Panc1 (cell line): ENCODE measurements around the gene CPPED1. TPM values are rescaled to one million over a fixed set of nuclear protein-coding genes. Genes with fewer than 3 reads are reported as not detected.

Experiments
- ATAC-seq: fragments of 200-7000 bp; cut with Tn5 transposase; 2 replicates; pipeline ENCODE4 v1.9.1; 2020; ENCODE audit warnings: mild to moderate bottlenecking, moderate library complexity
- BruUV-seq: library from RNA; stranded (reverse); fragments of 400-500 nt; replicated peaks from 2 replicates; lab custom pipeline; 2021; lab: Mats Ljungman, UMichigan
- CTCF ChIA-PET: fragments of 300-600 bp; sonication (Branson Sonifier 250); formaldehyde crosslinking; loops from one replicate; lab custom pipeline; 2022; ENCODE audit warnings: antibody characterized with exemption; lab: Charles Lee
- POLR2A ChIA-PET: fragments of 300-600 bp; sonication (Branson Sonifier 250); formaldehyde crosslinking; loops from one replicate; lab custom pipeline; 2022; ENCODE audit warnings: antibody characterized with exemption; lab: Charles Lee
- DNase-seq: peaks from one replicate; pipeline ENCODE4 v3.0.0-alpha.2; 2010; ENCODE audit warnings: low read depth, low spot score
- H3K27ac ChIP-seq: 2 replicates; pipeline ENCODE4 v1.5.1; 2011; ENCODE audit warnings: mild to moderate bottlenecking, low read length, inconsistent platforms
- H3K27me3 ChIP-seq: fragments of 200-500 bp; sonication (Bioruptor generic); 2 replicates; pipeline ENCODE4 v1.6.0; 2014; ENCODE audit warnings: low read length, inconsistent platforms; ENCODE audit not compliant: control insufficient read depth, insufficient read depth
- H3K36me3 ChIP-seq: fragments of 200-500 bp; sonication (Bioruptor generic); 2 replicates; pipeline ENCODE4 v1.5.1; 2014; ENCODE audit warnings: inconsistent platforms, mild to moderate bottlenecking, low read length, moderate library complexity; ENCODE audit not compliant: control insufficient read depth, insufficient read depth
- H3K4me1 ChIP-seq: 2 replicates; pipeline ENCODE4 v1.5.1; 2011; ENCODE audit warnings: inconsistent platforms, mild to moderate bottlenecking, low read length, moderate library complexity; ENCODE audit not compliant: control insufficient read depth, insufficient read depth
- H3K4me3 ChIP-seq, 2 experiments: 2 replicates each; pipeline ENCODE4 v1.5.1; 2011 to 2012; ENCODE audit warnings: low read depth in 2 of 2, low read length in 2 of 2, mild to moderate bottlenecking in 2 of 2, inconsistent platforms in 1 of 2, moderate library complexity in 1 of 2
- H3K9me3 ChIP-seq: fragments of 200-500 bp; sonication (Bioruptor generic); 2 replicates; pipeline ENCODE4 v1.5.1; 2014; ENCODE audit warnings: low read depth, mild to moderate bottlenecking, inconsistent platforms, low read length, moderate library complexity; ENCODE audit not compliant: control insufficient read depth, insufficient read depth
- POLR2AphosphoS5 ChIP-seq: IDR thresholded peaks from 2 replicates; pipeline ENCODE4 v1.6.1; 2012; ENCODE audit warnings: mild to moderate bottlenecking, low read depth, low read length, moderate library complexity
- SIN3A ChIP-seq: IDR thresholded peaks from 2 replicates; pipeline ENCODE4 v1.6.1; 2012; ENCODE audit warnings: low read depth, mild to moderate bottlenecking, low read length, moderate library complexity, borderline replicate concordance; ENCODE audit not compliant: insufficient read depth
- TCF7L2 ChIP-seq: IDR thresholded peaks from 2 replicates; pipeline ENCODE4 v1.6.1; 2011; ENCODE audit warnings: mild to moderate bottlenecking, low read depth, low read length, inconsistent platforms
- in situ Hi-C: cut with HindIII; loops from 2 replicates; pipeline ENCODE4 v1.10.0; 2016; ENCODE audit warnings: low sequenced_read_pairs, low pct_unique_long_range_greater_than_20kb
- intact Hi-C: fragments of 100-400 bp; cut with micrococcal nuclease; formaldehyde crosslinking; loops from one replicate; pipeline ENCODE4 v1.10.0; 2022; ENCODE audit not compliant: unreplicated experiment
- total RNA-seq: library from RNA; stranded (reverse); gene quantifications from one replicate; pipeline ENCODE4 v1.2.1, GENCODE V29; 2021; ENCODE audit not compliant: unreplicated experiment
- TF ChIP-seq, protein P1 (sequence below), 2 experiments: IDR thresholded peaks; 2 replicates each; pipeline ENCODE4 v1.6.1; 2011 to 2012; ENCODE audit warnings: low read depth in 2 of 2, control low read depth in 1 of 2, low read length in 1 of 2, mild to moderate bottlenecking in 1 of 2, moderate library complexity in 1 of 2; ENCODE audit not compliant: insufficient read depth in 1 of 2
- TF ChIP-seq, protein P2 (sequence below): fragments of 450-650 bp; IDR thresholded peaks from 2 replicates; pipeline ENCODE4 v1.5.1; 2017; ENCODE audit warnings: mild to moderate bottlenecking

Gene CPPED1
- total RNA-seq, 1 experiment from 2014 or later = 12.5 TPM

DNA sequence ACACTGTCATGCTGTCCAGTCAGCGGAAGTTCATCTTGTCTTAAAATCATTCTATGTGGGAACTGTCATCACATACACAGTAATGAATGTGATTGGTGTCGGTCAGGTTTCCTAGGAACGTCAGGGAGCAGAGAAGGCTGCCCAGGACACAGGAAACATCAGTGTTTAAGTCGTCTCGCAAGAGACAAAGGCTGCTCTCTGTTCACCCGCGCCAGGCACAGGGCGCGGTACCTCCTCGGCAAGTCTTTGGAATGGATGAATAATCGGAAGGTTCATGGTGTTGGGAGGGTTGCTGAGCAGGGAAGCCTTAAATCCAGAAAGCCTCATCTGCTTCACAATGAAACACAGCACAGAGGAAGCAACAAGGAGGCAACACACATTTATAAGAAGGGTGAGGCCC, 148.2 kb downstream of the CPPED1 start:
- CTCF ChIA-PET = no interaction called here

DNA sequence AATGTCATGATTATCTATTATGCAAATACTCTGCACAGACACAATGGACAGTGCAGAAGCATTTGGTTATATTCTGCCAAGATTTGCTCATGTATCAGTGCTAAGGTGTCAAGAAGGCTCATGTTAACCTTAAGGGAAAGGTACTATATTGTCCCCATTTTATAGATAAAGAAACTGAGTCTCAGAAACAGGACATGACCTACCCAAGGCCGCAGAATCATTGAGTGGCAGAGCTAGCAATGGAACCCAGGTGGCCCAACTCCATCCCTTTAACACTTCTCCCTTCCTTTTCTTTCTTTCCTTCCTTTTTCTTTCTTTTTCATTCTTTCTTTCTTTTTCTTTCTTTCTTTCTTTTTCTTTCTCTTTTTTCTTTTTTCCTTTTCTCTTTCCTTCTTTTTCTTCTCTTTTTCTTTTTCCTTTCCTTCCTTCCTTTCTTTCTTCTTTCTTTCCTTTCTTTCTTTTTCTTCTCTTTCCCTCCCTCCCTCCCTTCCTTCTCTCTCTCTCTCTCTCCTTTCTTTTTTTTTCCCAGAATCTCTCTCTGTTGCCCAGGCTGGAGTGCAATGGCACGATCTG, 149.8 kb downstream of the CPPED1 start:
- POLR2A ChIA-PET = no interaction called here
- no TSS peak for BruUV-seq
- Histone ChIP-seq H3K27me3 (no peaks in the 10 kb centered on the region), H3K27ac (no peak overlapping the region), H3K4me1 (no peaks in the 10 kb centered on the region), H3K4me3 (no peak overlapping the region), H3K36me3 (no peaks in the 10 kb centered on the region), H3K9me3 (no peaks in the 10 kb centered on the region)
- ATAC-seq (no peak), DNase-seq (no peak)
- intact Hi-C loops = no loop called here
- in situ Hi-C loops = no loop called here
- TF ChIP-seq SIN3A (no peak), TCF7L2 (no peak), POLR2AphosphoS5 (no peak)
- TF ChIP-seq, protein P1, sequence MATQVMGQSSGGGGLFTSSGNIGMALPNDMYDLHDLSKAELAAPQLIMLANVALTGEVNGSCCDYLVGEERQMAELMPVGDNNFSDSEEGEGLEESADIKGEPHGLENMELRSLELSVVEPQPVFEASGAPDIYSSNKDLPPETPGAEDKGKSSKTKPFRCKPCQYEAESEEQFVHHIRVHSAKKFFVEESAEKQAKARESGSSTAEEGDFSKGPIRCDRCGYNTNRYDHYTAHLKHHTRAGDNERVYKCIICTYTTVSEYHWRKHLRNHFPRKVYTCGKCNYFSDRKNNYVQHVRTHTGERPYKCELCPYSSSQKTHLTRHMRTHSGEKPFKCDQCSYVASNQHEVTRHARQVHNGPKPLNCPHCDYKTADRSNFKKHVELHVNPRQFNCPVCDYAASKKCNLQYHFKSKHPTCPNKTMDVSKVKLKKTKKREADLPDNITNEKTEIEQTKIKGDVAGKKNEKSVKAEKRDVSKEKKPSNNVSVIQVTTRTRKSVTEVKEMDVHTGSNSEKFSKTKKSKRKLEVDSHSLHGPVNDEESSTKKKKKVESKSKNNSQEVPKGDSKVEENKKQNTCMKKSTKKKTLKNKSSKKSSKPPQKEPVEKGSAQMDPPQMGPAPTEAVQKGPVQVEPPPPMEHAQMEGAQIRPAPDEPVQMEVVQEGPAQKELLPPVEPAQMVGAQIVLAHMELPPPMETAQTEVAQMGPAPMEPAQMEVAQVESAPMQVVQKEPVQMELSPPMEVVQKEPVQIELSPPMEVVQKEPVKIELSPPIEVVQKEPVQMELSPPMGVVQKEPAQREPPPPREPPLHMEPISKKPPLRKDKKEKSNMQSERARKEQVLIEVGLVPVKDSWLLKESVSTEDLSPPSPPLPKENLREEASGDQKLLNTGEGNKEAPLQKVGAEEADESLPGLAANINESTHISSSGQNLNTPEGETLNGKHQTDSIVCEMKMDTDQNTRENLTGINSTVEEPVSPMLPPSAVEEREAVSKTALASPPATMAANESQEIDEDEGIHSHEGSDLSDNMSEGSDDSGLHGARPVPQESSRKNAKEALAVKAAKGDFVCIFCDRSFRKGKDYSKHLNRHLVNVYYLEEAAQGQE (IDR thresholded peaks at IDR 0.05; ENCODE audit: insufficient read depth in 1 of 2, low read depth in 2 of 2, low read length in 1 of 2) = no peak
- TF ChIP-seq, protein P2, sequence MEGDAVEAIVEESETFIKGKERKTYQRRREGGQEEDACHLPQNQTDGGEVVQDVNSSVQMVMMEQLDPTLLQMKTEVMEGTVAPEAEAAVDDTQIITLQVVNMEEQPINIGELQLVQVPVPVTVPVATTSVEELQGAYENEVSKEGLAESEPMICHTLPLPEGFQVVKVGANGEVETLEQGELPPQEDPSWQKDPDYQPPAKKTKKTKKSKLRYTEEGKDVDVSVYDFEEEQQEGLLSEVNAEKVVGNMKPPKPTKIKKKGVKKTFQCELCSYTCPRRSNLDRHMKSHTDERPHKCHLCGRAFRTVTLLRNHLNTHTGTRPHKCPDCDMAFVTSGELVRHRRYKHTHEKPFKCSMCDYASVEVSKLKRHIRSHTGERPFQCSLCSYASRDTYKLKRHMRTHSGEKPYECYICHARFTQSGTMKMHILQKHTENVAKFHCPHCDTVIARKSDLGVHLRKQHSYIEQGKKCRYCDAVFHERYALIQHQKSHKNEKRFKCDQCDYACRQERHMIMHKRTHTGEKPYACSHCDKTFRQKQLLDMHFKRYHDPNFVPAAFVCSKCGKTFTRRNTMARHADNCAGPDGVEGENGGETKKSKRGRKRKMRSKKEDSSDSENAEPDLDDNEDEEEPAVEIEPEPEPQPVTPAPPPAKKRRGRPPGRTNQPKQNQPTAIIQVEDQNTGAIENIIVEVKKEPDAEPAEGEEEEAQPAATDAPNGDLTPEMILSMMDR = no peak
- CTCF ChIA-PET = no interaction called here

More for the DNA sequence above, 148.2 kb downstream of the CPPED1 start:
- in situ Hi-C loops = no loop called here
- no peak for ATAC-seq
- Histone ChIP-seq H3K4me1 (no peaks in the 10 kb centered on the region), H3K4me3 (no peak overlapping the region), H3K36me3 (no peaks in the 10 kb centered on the region), H3K27me3 (no peaks in the 10 kb centered on the region), H3K9me3 (no peaks in the 10 kb centered on the region), H3K27ac (no peak overlapping the region)
- no peak for DNase-seq
- TF ChIP-seq, protein P1 (IDR thresholded peaks at IDR 0.05; ENCODE audit: insufficient read depth in 1 of 2, low read depth in 2 of 2, low read length in 1 of 2) = no peak
- TF ChIP-seq TCF7L2 (no peak), SIN3A (no peak), POLR2AphosphoS5 (no peak)
- TF ChIP-seq, protein P2 = no peak
- intact Hi-C loops = no loop called here
- BruUV-seq = no TSS peak
- POLR2A ChIA-PET = no interaction called here
